Upper lobe of left lung (tissue), 4 donors: ENCODE data around the gene CEP162.

Experiments
- CTCF ChIP-seq, 6 experiments: fragments of 450-650 bp in 4 of 6; fragments of 200-600 bp in 2 of 6; sonication (generic) in 2 of 6; IDR thresholded peaks; one replicate each; pipeline ENCODE4 v1.5.1; 2016 to 2019; ENCODE audit warnings: antibody characterized with exemption in 6 of 6
- EP300 ChIP-seq, 4 donors: sonication (generic); formaldehyde crosslinking; IDR thresholded peaks; one replicate each; pipeline ENCODE4 v1.5.1; 2017; ENCODE audit warnings: antibody characterized with exemption in 4 of 4, control low read depth in 2 of 4
- POLR2A ChIP-seq, 4 donors: fragments of 450-650 bp; IDR thresholded peaks; one replicate each; pipeline ENCODE4 v1.5.1; 2016 to 2017; ENCODE audit warnings: antibody characterized with exemption in 4 of 4, mild to moderate bottlenecking in 2 of 4

GRCh38 chr6:84260196-84260595 is 32.8 kb upstream of the CEP162 start:
- TF ChIP-seq CTCF (IDR thresholded peaks at IDR 0.05) = no peak
- no peak for TF ChIP-seq POLR2A (IDR thresholded peaks at IDR 0.05)
- no peak for TF ChIP-seq EP300 (IDR thresholded peaks at IDR 0.05)
